HUDEP-2 (cell line): ENCODE measurements around the gene CKAP2L.
"Not testable (repeated sequence)": the region's sequence is repeated elsewhere in the genome, so short reads cannot be mapped to it uniquely, and the experiment has no call there.

Experiments used
- DNase-seq, 76 experiments: peaks; one replicate each; lab custom pipeline; 2025; ENCODE audit not compliant: unreplicated experiment in 76 of 76; lab: John Stamatoyannopoulos, UW

Gene CKAP2L

DNA sequence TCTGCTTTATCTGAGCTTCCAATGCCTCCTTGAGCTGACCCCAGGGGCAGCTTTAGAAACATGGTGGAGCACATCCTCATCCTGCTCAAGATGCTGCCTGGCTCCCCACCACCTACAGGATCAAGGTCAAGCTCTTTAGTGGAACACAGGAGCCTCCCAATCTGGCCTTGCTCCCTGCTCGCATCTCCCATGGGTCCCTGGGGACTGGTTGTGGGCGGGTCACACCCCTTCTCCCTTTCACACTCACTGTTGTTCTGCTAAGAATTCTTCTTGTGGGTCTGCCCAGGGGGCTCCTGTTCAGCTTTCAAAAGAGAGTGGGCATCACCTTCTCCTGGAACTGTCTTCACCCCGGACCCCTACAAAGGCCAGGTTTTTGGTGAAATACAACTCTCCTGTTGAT lies 51.9 kb downstream of the CKAP2L start:
- DNase-seq, result no peak

DNA sequence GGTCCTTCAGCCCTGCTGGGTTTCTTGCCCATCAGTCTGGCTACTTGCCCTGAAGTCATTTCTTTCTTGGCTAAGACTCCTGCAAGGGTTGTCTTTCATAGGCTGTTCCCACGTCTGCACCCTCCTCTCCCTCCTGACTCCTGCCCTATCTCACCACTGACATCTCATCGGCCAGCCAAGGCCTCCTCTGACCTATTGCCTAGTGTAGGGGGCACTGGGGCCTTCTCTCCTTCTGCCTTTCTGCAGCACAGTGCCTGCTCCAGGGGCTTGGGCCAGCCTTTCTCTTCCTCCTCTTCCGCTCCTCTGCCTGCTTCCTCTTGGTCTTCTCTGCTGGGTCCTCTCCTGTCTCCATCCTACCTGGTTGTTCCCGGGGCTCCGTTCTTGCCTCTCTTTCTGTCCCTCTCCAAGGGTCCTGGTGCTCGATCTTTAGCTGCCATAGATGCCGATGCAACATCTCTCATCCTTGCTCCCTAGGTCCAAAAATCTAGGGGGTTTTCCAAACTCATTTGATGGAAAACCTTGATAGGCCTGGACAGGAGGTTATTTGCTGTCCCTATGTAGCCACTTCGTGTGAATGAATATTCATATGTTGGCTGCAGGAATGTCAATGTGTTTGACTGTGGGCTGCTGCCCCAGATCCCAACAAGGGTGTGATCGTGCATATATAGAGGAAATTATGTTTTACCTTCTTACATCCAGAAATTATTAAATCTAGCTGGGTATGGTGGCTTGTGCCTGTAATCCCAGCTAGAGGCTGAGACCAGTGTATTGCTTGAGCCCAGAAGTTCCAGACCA lies 53.3 kb downstream of the CKAP2L start:
- DNase-seq, result peak in 45 of 76 experiments; percentile 5 to 67 (median 31)

DNA sequence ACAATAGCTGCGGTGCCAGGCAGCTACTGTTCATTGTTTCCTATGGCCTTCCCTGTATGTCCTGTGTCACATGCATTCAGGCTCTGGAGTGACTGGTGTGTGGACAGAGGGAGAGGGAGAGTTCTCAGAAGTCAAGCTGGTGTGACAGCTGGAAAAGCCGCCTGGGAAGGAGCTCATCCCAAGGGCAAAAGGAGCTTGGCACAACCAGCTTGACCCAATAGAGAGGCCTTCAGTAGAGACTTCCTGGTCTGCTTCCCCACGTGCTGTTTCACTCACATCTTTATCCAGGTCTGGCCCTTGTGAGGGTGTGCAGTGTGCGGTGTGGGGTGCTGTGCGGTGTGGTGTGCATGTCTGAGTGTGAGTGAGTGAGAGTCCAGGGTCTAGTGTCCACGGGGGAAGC lies 54.7 kb downstream of the CKAP2L start:
- DNase-seq, result no peak

DNA sequence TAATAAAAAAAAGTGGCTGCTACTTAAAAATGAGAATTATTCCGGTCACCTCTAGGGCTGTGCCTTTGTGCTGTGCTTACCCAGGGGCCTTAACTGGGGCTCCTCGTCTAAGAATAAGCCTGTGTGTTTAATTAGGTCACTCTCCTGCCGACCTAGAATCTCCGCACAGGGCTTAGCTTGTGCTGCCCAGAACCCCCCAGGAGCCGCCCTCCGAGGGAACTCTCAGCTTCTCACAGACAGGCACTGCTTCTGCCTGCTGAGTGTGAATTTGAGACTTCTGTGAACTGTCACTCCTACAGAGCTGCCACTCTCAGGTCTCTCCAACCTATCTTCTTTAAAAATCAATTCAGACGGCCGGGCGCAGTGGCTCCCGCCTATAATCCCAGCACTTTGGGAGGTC lies 55.4 kb downstream of the CKAP2L start:
- no peak for DNase-seq

DNA sequence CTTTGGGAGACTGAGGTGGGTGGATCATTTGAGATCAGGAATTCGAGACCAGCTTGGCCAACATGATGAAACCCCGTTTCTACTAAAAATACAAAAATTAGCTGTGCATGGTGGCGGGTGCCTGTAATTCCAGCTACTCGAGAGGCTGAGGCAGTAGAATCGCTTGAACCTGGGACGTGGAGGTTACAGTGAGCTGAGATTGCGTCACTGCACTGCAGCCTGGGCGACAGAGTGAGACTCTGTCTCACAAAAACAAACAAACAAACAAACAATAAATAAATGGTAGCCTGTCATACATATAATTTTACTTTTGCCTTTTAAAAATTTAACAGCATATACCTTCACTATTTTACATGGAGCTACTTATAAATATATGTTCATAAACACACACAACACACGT lies 57.5 kb downstream of the CKAP2L start:
- not testable (repeated sequence) for DNase-seq

DNA sequence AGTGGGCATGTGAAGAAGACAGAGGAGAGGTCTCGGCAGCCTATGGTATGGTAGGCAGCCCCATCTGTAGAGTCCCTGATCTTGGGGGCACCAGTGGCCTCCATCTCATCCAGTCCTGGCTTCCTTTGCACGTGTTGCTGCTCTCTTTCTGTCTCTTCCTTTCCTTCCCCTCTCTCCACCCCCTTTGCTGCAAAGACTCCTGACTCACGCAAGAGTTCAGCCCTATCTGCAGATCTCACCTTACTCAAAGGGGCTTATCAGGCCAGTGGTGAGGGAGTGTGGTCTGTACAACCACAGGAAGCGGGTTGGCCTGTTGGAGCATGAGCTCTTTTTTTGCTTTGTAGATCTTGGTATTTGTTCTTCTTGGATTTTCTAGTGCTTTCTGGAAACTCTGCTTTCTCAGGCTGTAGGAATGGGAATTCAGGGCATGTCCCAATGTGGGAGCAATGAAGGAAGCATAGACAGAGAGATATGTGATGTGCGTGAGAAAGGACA lies 58.2 kb downstream of the CKAP2L start:
- peak in 75 of 76 experiments; percentile 28 to 93 (median 80) for DNase-seq

DNA sequence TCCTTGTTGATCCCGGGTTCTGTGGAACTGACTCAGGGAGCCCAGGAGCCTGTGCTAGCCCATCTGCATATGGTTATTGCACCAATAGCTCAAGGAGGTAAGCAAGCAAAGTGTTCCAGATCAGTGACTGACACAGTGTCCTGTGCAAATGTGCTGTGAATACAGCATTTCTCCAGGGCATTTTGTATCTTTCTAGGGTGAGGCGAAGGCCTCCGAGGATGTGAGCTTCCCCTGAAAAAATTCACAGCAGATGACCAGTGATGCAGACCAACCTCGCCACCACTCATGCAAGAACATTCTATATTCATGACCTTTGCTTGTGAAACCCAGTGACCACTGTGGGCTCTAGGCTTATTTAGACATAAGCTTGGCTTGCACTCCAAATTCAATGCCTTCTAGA lies 58.8 kb downstream of the CKAP2L start:
- no peak for DNase-seq

DNA sequence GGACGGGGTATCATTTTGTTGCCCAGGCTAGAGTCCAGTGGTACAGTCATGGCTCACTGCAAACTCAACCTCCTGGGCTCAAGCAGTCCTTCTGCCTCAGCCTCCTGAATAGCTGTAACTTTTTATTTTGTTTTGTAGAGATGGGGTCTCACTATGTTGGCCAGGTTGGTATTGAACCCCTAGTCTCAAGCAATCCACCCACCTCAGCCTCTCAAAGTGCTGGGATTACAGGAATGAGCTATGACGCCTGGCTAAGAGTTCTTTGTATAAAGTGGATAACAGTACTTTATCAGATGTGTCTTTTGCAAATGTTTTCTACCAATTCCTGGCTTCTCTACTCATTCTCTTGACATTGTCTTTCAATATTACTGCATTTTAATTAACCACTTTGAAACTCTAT lies 60.7 kb downstream of the CKAP2L start:
- DNase-seq, result no peak

DNA sequence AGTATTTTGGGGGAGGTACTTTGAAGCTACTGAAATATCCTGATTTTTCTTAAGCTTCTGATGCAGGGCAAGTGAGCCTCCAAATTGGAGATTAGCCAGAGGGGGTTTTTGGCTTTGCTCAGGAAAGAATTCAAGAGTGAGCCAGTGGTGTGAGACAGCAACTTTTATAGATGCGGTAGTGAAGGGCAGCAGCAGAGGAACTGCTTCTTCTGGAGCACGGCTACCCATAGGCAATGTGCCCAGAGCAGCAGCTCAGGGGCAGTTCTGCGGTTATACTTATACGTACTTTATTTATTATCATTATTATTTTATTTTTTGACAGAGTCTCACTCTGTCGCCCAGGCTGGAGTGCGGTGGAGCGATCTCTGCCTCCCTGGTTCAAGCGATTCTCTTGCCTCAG lies 63.4 kb downstream of the CKAP2L start:
- DNase-seq, result no peak

DNA sequence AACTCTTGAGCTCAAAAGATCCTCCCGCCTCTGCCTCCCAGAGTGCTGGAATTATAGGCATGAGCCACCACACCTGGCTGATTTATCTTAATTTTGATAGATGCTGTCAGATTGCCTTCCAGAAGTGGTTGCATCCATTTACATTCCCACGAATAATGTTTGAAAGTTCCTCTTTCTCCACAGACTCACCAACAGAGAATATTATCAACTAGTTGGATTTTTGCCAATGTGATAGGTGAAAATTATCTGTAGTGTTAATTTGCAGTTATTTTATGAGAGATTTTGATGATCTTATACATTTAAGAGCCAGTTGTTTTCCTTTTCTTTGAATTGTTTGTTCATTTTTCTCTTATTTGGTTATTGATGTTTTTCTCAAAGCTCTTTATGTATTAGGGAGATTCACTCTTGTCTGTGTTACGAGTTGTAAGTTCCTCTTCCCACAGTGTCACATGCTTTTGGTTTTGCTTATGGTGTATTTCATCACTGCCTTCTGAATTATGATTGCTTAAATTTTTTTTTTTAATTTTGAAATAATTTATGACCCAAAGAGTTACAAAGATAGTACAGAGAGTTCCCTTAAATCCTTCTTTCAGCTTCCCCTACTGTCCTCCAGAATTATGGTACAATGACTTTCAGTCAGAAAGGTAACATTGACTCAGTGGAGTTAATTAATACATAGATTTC lies 64.3 kb downstream of the CKAP2L start:
- DNase-seq, result no peak

DNA sequence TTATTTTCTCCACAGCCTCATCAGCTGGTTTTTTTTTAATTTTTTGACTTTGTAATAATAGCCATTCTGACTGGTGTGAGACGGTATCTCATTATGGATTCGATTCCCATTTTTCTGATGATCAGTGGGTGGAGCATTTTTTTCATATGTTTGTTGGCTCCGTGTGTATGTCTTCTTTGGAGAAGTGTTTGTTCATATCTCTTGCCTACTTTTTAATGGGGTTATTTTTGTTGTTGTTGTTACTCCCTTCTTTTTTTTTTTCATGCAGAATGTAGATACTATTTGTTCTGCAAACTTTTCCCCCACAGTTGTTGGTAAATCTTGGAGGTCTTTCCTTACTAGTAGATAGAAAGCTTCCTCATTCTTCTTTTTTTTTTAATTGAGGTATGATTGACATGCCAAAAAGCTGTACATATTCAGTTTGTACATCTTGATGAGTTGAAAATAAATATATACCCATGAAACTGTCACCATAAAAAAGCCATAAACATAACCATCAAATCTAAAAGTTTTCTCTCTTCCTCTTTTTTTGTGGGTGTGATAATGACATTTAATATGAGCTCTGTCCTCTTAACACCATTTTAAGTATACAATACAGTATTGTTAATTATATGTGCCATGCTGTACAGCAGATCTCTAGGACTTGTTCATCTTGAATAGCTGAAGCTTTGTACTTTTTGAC lies 65.4 kb downstream of the CKAP2L start:
- DNase-seq, result no peak

DNA sequence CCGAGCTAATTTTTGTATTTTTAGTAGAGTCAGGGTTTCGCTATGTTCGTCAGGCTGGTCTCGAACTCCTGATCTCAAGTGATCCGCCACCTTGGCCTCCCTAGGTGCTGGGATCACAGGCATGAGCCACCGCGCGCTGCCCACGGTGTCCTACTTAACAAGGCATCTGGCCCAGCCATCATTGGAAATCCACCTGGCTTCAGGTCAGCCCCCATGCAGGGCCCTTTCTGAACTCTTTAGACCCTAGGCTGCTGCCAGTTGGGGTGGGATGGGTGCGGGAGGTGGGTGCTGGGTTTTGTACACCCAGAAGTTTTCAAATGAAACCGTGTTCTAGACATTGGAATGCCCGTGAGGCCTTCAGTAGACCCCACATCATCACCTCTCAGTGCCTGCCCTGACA lies 70.2 kb downstream of the CKAP2L start:
- no peak for DNase-seq

DNA sequence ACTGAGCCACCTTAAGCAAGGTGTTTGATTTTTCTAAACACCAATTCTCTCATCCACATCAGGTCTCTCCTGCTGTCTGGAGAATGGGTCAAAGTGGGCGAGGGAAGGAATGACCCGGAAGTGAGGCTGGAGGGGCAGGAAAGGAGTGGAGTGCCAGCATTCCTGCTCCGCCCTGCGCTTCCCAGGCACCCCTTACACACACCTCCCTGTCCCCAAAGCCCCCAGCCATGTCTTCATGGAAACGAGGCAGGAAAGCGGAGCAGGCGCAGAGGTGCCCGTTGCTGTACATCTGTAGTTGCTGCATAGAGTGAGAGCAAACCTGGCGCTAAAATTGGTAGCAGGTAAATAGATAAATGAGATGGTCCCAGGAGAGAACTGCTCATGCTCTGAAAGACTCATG lies 70.8 kb downstream of the CKAP2L start:
- no peak for DNase-seq

DNA sequence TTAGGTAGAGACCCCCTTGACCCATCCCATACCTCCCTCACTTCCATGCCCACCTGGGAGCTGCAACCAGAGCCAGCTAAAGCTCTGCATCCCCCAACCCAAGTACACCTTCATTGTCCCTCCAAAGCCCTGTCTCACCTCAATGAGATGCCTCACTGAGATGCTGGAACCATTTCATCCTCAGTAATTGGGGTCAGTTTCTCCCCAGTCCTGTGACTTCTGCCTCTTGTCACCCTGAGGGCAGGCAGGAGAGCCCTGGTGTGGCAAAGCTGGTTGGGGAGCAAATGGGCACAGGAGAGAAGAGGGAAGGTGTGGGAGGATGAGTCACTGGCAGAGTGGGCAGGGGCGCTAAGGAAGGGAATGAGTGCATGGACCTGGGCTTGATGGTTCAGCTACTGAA lies 71.5 kb downstream of the CKAP2L start:
- DNase-seq, result no peak

DNA sequence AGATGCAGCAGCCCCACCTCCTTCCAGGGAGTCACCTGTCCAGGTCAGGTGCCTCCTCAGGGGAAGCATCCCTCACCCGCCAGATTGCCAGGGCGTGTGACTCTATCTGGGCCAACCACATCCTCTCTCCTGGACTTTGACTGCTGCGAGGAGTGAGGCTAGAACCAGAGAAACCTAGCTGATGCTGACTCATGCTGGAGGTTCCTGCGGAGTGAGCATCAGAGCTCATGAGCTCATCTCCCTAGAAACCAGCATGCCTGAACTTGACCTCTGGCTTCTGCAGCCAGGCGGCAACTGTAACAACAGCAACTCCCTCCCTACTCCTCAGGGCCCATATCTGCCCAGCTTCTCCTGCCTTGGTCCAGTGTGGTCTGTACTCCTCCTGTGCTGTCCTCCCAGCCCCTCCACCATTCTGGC lies 71.9 kb downstream of the CKAP2L start:
- DNase-seq, result peak in 64 of 76 experiments; percentile 9 to 79 (median 42)

DNA sequence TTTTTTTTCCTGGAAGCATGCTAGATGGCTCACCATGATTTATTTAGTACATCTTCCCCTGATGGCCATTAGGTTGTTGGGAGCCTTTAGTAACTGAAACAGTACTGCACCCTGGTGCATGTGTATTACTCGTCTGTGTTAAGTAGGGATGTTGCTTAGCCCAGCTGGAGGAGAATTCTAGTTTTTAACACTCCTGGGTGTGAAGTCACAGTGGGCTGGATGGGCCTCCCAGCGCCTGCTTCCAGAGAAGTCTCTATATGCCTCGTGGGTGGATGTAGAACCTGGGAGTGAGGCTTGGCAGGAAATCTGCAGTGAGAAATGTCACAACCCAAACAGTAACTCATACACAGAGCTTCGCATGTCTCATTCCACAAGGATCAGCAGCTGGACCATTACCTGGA lies 72.5 kb downstream of the CKAP2L start:
- no peak for DNase-seq

DNA sequence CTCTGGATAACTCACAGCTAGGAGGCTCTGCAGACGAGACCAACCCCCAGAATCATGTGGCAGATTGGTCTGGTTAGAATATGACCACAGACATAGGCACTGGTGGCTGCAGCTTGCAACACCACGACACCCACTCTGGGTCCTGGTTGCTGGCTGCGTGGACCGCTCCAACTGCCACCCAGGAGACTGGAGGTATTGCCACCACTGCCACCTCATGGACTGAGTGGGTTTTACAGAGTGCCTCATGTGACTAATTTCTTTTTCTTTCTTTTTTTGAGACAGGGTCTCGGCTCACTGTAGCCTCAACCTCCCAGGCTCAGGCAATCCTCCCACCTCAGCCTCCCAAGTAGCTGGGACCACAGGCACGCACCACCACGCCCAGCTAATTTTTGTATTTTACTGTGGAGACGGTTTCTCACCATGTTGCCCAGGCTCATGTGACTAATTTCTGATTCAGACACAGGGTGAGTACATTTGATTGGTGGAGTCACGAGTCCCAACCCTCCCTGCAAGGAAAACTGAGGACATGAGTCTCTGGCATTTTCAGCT lies 73.5 kb downstream of the CKAP2L start:
- peak in 67 of 76 experiments; percentile 5 to 76 (median 48) for DNase-seq

DNA sequence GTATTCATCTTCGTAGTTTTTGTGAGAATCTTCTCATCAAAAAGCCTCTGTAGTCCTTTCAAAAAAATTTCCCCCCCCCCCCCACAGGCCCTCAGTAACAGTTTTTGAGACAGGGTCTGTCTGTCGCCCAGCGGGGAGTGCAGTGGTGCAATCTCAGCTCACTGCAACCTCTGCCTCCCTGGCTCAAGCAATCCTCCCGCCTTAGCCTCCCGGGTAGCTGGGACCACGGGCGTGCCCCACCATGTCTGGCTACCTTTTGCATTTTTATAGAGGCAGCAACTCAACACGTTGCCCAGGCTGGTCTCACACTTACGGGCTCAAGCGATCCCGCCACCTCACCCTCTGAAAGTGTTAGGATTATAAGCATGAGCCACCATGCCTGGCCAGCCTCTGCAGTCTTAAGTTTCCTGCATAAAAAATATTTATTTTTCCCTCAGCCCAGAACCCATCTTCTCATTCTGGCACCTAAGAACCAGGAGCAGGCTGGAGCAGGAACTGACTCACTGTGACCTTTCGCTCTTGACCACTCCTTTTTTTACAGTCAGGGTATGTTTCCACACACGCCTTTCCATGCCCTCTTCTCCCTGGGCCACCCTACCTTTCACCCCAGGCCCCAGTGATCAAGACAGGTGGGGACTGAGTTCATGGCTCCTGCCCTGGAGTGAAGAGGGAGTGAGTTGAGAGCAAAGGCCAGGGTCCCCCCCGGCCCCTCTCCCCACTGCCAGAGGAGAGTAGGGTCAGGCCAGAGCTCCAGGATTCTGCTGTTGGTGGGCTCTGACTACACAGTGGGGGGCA lies 76.1 kb downstream of the CKAP2L start:
- DNase-seq, result no peak

DNA sequence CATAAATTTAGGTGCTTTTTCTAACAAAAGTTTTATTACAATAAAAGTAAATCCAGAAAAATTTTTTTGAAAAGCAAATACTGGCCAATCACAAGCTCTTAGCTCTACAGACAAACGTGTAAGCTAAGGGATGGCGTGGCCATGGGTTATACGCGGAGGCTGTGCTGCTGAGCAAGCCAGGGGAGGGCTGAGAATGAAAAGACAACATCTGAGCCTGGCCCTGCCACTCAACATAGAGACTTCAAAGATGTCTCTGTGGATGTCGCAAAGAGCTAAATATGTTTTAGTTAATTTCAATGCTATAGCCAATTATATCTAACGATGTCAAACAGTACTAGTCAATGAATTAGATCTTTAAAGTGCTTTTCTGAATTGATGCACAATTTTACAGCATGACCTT lies 76.9 kb downstream of the CKAP2L start:
- DNase-seq, result no peak
